SU-DHL-6 (cell line): ENCODE results near the gene MRGPRD.

Experiments used
- H2AFZ ChIP-seq: fragments of 200-600 bp; sonication (generic); 2 replicates; pipeline ENCODE4 v1.6.1; 2014; ENCODE audit warnings: low read depth, mild to moderate bottlenecking, moderate library complexity, mixed read lengths, antibody characterized with exemption, low read length; ENCODE audit not compliant: severe bottlenecking
- H3F3A ChIP-seq: fragments of 200-600 bp; shearing (Covaris generic); 2 replicates; pipeline ENCODE4 v1.6.0; 2016; ENCODE audit warnings: antibody characterized with exemption, mild to moderate bottlenecking; ENCODE audit not compliant: insufficient read depth
- H3K27ac ChIP-seq: fragments of 200-600 bp; sonication (generic); 2 replicates; pipeline ENCODE4 v1.5.1; 2016; ENCODE audit warnings: low read depth, mild to moderate bottlenecking, low read length, moderate library complexity, mixed read lengths
- H3K27me3 ChIP-seq: fragments of 200-600 bp; sonication (generic), shearing (Covaris generic); 2 replicates; pipeline ENCODE4 v1.6.0; 2014; ENCODE audit warnings: mild to moderate bottlenecking, low read length
- H3K36me3 ChIP-seq: fragments of 200-600 bp; sonication (generic); 2 replicates; pipeline ENCODE4 v1.6.1; 2014; ENCODE audit warnings: mild to moderate bottlenecking, low read length, mixed read lengths
- H3K4me2 ChIP-seq: fragments of 300-600, 200-600 bp; shearing (Covaris generic), sonication (generic); 2 replicates; pipeline ENCODE4 v1.6.0; 2014; ENCODE audit warnings: low read length, low read depth, mild to moderate bottlenecking; ENCODE audit not compliant: poor library complexity, severe bottlenecking
- H3K4me3 ChIP-seq: fragments of 200-600 bp; sonication (generic); 2 replicates; pipeline ENCODE4 v1.5.1; 2014; ENCODE audit warnings: antibody characterized with exemption, low read length, mild to moderate bottlenecking, mixed read lengths; ENCODE audit not compliant: insufficient read depth, poor library complexity, severe bottlenecking
- H3K79me2 ChIP-seq: fragments of 200-600 bp; sonication (generic); 2 replicates; pipeline ENCODE4 v1.6.1; 2014; ENCODE audit warnings: mild to moderate bottlenecking, low read length, moderate library complexity; ENCODE audit not compliant: insufficient read depth
- H3K9ac ChIP-seq: fragments of 200-600 bp; sonication (generic); 2 replicates; pipeline ENCODE4 v1.7.0; 2014; ENCODE audit warnings: mild to moderate bottlenecking, low read length
- H3K9me2 ChIP-seq: fragments of 200-600 bp; sonication (generic); replicated peaks from 2 replicates; pipeline ENCODE4 v1.6.1; 2014; ENCODE audit warnings: low read length; ENCODE audit not compliant: insufficient read depth
- H3K9me3 ChIP-seq: fragments of 200-600 bp; sonication (generic); 2 replicates; pipeline ENCODE4 v1.6.1; 2014; ENCODE audit warnings: low read length, mixed read lengths; ENCODE audit not compliant: insufficient read depth
- H4K20me1 ChIP-seq: fragments of 200-600 bp; sonication (generic); 2 replicates; pipeline ENCODE4 v1.6.1; 2014; ENCODE audit warnings: low read depth, mild to moderate bottlenecking, antibody characterized with exemption, low read length, moderate library complexity, mixed read lengths
- EZH2phosphoT487 ChIP-seq: fragments of 200-600 bp; sonication (generic), shearing (Covaris generic); conservative IDR thresholded peaks from 2 replicates; pipeline ENCODE4 v1.6.1; 2018; ENCODE audit warnings: mild to moderate bottlenecking, antibody characterized with exemption, low read length, moderate library complexity, mixed read lengths
- TF ChIP-seq, protein P1 (sequence below): fragments of 200-600 bp; sonication (generic); IDR thresholded peaks from one replicate; pipeline ENCODE4 v1.5.1; 2017; ENCODE audit warnings: antibody characterized with exemption, mild to moderate bottlenecking, low read length, moderate library complexity; ENCODE audit not compliant: insufficient read depth, poor library complexity, severe bottlenecking

The MRGPRD gene

GRCh38 chr11:68992743-68993255 lies 12.0 kb upstream of the MRGPRD start:
- H4K20me1 ChIP-seq, result no peaks in the 10 kb centered on the region
- no peaks in the 10 kb centered on the region for H3K27me3 ChIP-seq
- no peaks in the 10 kb centered on the region for H3K9me3 ChIP-seq
- no peak overlapping the region for H3K9ac ChIP-seq
- no peak for TF ChIP-seq EZH2phosphoT487
- no peaks in the 10 kb centered on the region for H3K9me2 ChIP-seq
- no peak overlapping the region for H3K4me3 ChIP-seq
- no peak overlapping the region for H3K27ac ChIP-seq
- no peak overlapping the region for H2AFZ ChIP-seq
- H3K4me2 ChIP-seq, result no peak overlapping the region
- H3K79me2 ChIP-seq, result no peaks in the 10 kb centered on the region
- no peaks in the 10 kb centered on the region for H3K36me3 ChIP-seq
- no peaks in the 10 kb centered on the region for H3F3A ChIP-seq

GRCh38 chr11:68990995-68991780 lies 10.4 kb upstream of the MRGPRD start:
- H3K4me2 ChIP-seq, result no peak overlapping the region
- H3K27me3 ChIP-seq, result no peaks in the 10 kb centered on the region
- no peaks in the 10 kb centered on the region for H3K9me3 ChIP-seq
- H3K36me3 ChIP-seq, result no peaks in the 10 kb centered on the region
- no peaks in the 10 kb centered on the region for H3F3A ChIP-seq
- H3K27ac ChIP-seq, result no peak overlapping the region
- H4K20me1 ChIP-seq, result no peaks in the 10 kb centered on the region
- H3K4me3 ChIP-seq, result no peak overlapping the region
- TF ChIP-seq, protein P1, sequence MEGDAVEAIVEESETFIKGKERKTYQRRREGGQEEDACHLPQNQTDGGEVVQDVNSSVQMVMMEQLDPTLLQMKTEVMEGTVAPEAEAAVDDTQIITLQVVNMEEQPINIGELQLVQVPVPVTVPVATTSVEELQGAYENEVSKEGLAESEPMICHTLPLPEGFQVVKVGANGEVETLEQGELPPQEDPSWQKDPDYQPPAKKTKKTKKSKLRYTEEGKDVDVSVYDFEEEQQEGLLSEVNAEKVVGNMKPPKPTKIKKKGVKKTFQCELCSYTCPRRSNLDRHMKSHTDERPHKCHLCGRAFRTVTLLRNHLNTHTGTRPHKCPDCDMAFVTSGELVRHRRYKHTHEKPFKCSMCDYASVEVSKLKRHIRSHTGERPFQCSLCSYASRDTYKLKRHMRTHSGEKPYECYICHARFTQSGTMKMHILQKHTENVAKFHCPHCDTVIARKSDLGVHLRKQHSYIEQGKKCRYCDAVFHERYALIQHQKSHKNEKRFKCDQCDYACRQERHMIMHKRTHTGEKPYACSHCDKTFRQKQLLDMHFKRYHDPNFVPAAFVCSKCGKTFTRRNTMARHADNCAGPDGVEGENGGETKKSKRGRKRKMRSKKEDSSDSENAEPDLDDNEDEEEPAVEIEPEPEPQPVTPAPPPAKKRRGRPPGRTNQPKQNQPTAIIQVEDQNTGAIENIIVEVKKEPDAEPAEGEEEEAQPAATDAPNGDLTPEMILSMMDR, result no peak
- no peak for TF ChIP-seq EZH2phosphoT487
- no peaks in the 10 kb centered on the region for H3K79me2 ChIP-seq
- no peak overlapping the region for H2AFZ ChIP-seq
- H3K9me2 ChIP-seq, result no peaks in the 10 kb centered on the region
- no peak overlapping the region for H3K9ac ChIP-seq

DNA sequence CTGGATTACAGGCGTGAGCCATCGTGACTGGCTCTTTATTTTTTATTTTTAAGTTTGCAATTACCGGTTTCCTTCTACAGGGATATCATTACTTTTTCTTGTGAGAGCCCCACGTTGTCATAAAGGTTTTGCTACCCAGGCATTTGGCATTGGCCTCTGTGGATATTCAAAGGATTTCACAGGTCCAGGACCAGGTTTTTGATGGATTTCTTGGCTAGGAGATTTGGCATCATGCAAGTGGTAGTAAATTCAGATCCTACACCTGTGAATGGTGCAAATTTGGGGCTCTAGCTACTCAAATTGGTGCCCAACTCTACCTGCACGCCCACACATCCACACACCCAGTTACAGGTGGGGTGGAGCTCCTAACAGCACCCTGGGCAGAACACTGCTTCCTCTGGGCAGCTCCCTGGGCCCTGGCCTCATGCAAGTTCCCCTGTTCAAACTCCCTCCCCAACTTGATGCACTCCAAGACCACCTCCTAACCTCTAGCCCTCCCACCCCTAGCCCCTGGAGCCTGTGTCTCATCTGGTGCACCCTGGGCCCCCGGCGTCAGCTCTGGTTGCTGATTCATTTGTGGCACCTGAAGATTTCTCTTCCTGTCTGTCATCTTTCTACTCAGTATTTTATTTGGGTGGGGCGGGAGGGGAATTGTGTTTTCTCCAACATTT lies 9.3 kb upstream of the MRGPRD start:
- H3K9ac ChIP-seq, result no peak overlapping the region
- TF ChIP-seq, protein P1, result no peak
- TF ChIP-seq EZH2phosphoT487, result no peak

GRCh38 chr11:68988491-68988890 lies 7.7 kb upstream of the MRGPRD start:
- no peak overlapping the region for H3K4me3 ChIP-seq
- H3K9ac ChIP-seq, result no peak overlapping the region
- H3F3A ChIP-seq, result no peaks in the 10 kb centered on the region
- no peaks in the 10 kb centered on the region for H4K20me1 ChIP-seq
- TF ChIP-seq, protein P1, result no peak
- no peak for TF ChIP-seq EZH2phosphoT487
- H3K27ac ChIP-seq, result no peak overlapping the region
- H3K4me2 ChIP-seq, result no peak overlapping the region
- H3K9me2 ChIP-seq, result no peaks in the 10 kb centered on the region
- no peaks in the 10 kb centered on the region for H3K36me3 ChIP-seq
- no peaks in the 10 kb centered on the region for H3K27me3 ChIP-seq
- no peaks in the 10 kb centered on the region for H3K79me2 ChIP-seq
- no peak overlapping the region for H2AFZ ChIP-seq
- no peaks in the 10 kb centered on the region for H3K9me3 ChIP-seq

More for the DNA sequence above, 9.3 kb upstream of the MRGPRD start:
- H3K36me3 ChIP-seq, result no peaks in the 10 kb centered on the region
- H2AFZ ChIP-seq, result no peak overlapping the region
- H3K9me3 ChIP-seq, result no peaks in the 10 kb centered on the region
- no peak overlapping the region for H3K4me2 ChIP-seq
- H3K27me3 ChIP-seq, result no peaks in the 10 kb centered on the region
- H3K9me2 ChIP-seq, result no peaks in the 10 kb centered on the region
- no peaks in the 10 kb centered on the region for H3K79me2 ChIP-seq
- no peak overlapping the region for H3K4me3 ChIP-seq
- no peak overlapping the region for H3K27ac ChIP-seq
- no peaks in the 10 kb centered on the region for H4K20me1 ChIP-seq
- no peaks in the 10 kb centered on the region for H3F3A ChIP-seq
